Stimulated activated naive CD4-positive, alpha-beta T cell (primary cell): ENCODE data around the gene GPSM1.
"Not testable (repeated sequence)": the region's sequence is repeated elsewhere in the genome, so short reads cannot be mapped to it uniquely, and the experiment has no call there.

Source experiments
- DNase-seq, 6 experiments: peaks; one replicate each; lab custom pipeline; 2025; lab: John Stamatoyannopoulos, UW

Gene GPSM1

DNA sequence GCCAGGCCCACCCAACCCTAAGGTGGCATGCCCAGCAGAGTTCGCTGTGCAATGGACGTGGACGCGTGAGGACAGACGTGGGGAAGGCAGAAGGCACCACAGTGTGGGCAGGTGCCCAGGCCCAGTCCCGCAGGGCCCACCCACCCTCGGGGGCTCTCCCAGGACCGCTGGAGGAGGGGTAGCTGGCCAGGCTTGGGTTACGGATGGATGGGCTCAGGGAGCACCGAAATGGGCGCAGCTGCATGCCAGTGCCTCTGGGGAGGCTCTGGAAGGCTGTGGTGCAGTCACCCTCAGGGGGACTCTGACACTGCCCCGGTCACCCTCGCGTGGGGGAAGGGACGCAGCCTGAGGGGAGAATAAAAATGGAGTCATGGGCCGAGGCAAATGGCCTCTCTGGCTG is 9.6 kb upstream of the GPSM1 start:
- no peak for DNase-seq

GRCh38 chr9:136318111-136318775 is 9.1 kb upstream of the GPSM1 start:
- DNase-seq: no peak

DNA sequence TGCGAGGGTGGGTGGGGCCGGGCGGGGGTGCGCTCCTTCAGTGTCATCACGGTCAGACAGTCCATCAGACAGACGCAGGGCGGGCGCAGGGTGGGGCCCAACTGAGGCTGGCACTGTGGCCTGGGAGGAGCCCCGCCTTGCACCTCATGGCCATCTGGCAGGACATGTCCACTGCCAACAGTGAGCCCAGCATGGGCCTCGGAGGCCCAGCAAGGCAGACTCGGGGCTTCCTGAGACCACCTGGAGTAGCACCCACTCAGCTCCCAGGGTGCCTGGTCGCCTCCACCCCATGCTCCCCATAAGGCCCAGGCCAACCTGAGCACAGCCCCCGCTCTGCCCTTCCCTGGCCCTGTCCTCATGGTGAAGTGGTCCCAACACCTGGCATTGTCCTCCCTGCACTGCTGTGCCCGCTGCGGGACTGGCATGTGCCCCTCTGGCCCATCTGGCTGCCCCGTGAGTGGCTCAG is 8.5 kb upstream of the GPSM1 start:
- no peak for DNase-seq

DNA sequence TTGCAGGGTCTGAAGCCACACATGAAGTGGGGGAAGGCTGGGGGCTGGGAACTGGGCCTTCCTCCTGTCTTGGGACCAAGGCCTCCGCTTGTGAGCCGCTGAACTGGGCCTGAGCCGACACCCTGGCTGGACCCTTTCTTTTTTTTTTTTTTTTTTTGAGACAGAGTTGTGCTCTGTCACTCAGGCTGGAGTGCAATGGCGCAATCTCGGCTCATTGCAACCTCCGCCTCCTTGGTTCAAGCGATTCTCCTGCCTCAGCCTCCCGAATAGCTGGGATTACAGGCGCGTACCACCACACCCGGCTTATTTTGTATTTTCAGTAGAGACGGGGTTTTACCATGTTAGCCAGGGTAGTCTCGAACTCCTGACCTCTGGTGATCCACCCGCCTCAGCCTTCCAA is 8.1 kb upstream of the GPSM1 start:
- DNase-seq: not testable (repeated sequence)

DNA sequence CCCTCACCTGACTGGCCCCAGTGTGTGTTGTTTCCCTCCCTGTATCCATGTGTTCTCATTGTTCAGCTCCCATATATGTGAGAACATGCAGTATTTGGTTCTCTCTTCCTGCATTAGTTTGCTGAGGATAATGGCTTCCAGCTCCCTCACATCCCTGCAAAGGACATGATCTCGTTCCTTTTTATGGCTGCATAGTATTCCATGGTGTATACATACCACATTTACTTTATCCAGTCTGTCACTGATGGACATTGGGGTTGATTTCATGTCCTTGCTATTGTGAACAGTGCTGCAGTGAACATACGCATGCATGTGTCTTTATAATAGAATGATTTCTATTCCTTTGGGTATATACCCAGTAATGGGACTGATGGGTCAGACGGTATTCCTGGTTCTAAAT is 7.4 kb upstream of the GPSM1 start:
- not testable (repeated sequence) for DNase-seq

DNA sequence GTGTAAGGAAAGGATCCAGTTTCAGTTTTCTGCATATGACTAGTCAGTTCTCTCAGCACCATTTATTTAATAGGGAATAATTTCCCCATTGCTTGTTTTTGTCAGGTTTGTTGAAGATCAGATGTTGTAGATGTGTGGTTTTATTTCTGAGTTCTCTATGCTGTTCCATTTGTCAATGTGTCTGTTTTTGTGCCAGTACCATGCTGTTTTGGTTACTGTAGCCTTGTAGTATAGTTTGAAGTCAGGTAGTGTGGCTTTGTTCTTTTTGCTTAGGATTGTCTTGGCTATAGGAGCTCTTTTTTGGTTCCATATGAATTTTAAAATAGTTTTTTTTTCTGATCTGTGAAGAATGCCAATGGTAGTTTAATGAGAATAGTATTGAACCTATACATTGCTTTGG is 6.4 kb upstream of the GPSM1 start:
- DNase-seq: not testable (repeated sequence)

DNA sequence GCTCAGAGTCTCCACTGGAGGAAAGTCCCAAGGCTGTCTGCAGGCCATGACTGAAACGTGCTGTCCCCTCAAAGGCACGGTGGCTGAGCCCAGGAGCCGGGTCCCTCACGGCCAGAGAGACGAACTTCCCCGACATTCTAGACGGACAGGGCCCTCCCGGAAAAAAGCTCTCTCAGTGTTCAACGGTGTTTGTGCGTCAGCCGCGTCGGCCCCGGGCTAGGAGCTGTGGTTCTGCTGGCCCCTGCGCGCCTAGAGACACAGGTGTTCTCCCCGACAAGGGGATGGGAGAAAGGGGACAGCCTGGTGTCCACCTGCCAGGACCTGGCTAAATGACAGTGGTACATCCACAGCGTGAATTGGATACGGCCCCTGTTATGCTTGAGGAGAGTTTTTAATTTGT is 5.8 kb upstream of the GPSM1 start:
- DNase-seq: no peak

GRCh38 chr9:136322756-136323330 is 4.5 kb upstream of the GPSM1 start:
- no peak for DNase-seq

DNA sequence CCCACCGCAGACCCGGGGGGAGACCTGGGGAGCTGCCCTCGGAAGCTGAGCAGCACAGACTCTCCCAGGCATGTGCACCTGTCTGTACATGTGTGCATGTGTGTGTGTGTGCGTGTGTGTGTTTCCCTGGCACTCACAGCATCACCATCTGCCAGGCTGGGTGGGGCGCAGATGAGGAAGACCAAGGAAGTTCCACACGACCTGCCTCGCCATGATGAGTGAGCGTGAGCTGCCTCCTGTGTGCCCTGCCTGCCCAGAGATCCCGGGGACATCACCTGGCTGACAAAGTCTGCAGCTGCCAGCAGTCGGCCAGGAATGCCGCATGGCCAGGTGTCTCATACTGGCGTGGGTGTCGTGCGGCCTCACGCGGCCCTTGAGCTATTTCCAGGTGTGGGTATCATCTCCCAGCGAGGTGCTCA is 4.0 kb upstream of the GPSM1 start:
- no peak for DNase-seq

DNA sequence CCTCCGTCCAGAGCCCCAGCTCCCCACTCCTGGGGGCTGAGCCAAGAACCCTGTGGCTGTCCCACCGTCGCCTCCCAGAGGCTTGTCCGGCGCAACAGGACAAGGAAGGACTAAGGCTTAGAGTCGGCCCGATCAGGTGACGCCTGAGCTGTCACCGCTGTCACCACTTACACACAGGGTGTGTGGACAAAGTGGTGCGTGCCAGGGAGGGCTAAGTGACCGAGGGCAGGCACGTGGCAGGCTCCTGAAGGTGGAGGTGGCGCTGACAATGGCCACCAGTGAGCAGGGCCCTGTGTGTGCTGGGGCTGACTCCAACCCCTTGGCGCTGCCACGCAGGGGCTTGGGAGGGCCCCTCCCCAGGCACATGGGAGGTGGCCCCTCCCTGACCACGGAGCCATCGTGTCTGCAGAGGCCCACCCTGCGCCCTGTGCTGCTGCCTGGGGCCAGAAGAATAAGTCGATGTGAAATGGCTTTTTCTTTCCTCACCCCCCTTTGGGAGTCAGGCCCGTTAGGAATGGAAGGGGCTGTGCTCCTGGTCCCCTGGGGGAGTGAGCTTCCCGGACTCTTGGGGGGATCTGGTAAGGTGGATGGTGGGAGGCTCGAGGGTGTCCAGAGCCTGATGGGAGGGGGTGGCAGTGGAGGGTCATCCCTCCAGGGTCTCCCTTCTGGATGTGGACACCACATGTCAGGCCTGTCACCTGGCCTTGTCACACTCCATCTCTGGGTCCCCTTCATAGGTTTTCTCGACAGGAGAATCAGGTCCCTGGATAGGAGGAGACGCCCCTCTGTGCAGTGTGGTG is 2.6 kb upstream of the GPSM1 start:
- DNase-seq: no peak

- no peak for DNase-seq
These were observed 2.0 kb upstream of the GPSM1 start for GRCh38 chr9:136325358-136325757.

DNA sequence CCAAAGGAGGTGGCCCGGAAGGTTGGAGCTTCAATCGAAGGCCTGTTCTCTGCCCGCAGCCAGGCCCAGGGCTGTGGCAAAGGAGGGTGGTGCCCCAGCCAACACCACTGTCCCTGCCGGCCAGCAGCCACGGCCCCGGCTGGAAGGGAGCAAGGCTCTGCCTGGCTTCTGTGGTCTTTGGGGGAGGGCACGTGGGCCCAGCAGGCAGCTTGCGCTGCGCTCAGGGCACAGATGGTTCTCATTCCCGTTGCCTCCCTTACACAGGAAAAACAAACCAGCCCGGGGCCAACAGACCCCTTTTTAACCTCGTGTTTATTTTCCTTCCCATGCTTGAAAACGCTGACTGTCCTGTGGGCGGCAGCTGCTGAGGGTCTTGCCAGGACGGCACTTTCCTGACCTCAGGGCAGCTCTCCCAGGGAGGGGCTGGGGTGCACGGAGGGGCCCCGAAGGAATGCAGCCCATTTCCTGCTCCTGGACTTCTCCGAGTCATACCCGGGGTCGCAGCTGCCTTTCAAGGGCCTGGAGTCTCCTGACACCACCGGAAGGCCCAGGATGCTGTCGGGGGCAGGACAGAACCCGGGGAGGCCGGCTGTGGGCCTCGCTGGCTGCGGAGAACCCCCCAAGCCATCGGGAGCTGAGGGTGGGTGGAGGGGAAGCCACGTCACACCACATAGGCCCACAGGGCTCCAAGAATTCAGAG is 1.1 kb upstream of the GPSM1 start:
- DNase-seq: no peak

- DNase-seq: no peak
These were observed 507 bp upstream of the GPSM1 start for GRCh38 chr9:136326761-136327303.

DNA sequence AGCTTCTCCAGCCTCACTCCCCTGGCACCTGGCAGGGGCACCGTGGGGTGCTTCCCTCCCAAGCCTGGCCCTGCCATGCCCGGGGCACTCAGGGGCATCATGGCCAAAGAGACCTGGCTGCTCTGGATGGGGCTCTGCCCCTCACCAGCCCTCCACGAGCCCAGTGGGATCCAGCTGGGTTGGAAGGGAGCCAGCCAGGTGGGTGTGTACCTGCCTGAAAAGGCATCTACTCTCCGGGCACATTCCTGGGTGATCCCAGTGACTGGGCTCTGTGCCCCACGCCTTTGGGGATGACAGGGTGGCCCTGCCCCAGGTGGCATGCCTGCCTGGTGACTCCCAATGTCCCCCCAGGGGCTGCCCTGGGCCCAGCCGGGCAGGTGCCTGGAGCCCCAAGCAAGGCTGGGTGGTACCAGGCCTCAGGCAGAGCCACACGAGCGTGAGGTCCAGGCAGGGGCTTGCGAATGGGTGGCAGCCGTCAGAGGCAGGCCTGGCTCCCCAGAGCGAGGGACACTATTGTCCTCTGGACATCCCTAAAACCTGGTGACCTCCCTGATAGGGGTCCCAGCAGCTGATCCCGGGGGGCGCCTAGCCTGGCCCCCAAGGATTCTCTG is 777 bp downstream of the GPSM1 start:
- DNase-seq: no peak

- no peak for DNase-seq
These were observed 1.3 kb downstream of the GPSM1 start for GRCh38 chr9:136328622-136329041.

GRCh38 chr9:136329211-136329627 is 1.9 kb downstream of the GPSM1 start:
- no peak for DNase-seq

- no peak for DNase-seq
These were observed 2.5 kb downstream of the GPSM1 start for GRCh38 chr9:136329636-136330405.

GRCh38 chr9:136330406-136330990 is 3.2 kb downstream of the GPSM1 start:
- DNase-seq: no peak

GRCh38 chr9:136331030-136331429 is 3.7 kb downstream of the GPSM1 start:
- no peak for DNase-seq
